ENCODE results near the gene MRPL33.
A peak's percentile ranks its signal among the peaks of the same experiment; 100 is the strongest.
"Not testable (repeated sequence)": the region's sequence is repeated elsewhere in the genome, so short reads cannot be mapped to it uniquely, and the experiment has no call there.

MRPL33 gene

GRCh38 chr2:27762951-27763906 lies 8.3 kb upstream of the MRPL33 start:
- H3K4me3 ChIP-seq (replicated peaks; ENCODE audit: low read depth, low read length): no peak overlapping the region
- DNase-seq (ENCODE audit: extremely low read depth, low read depth): no peak
- TF ChIP-seq, protein P1, sequence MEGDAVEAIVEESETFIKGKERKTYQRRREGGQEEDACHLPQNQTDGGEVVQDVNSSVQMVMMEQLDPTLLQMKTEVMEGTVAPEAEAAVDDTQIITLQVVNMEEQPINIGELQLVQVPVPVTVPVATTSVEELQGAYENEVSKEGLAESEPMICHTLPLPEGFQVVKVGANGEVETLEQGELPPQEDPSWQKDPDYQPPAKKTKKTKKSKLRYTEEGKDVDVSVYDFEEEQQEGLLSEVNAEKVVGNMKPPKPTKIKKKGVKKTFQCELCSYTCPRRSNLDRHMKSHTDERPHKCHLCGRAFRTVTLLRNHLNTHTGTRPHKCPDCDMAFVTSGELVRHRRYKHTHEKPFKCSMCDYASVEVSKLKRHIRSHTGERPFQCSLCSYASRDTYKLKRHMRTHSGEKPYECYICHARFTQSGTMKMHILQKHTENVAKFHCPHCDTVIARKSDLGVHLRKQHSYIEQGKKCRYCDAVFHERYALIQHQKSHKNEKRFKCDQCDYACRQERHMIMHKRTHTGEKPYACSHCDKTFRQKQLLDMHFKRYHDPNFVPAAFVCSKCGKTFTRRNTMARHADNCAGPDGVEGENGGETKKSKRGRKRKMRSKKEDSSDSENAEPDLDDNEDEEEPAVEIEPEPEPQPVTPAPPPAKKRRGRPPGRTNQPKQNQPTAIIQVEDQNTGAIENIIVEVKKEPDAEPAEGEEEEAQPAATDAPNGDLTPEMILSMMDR (IDR thresholded peaks at IDR 0.05; ENCODE audit: low read depth, low read length, missing control alignments): no peak

GRCh38 chr2:27763907-27764267 lies 7.6 kb upstream of the MRPL33 start:
- DNase-seq (ENCODE audit: extremely low read depth, low read depth): no peak
- H3K4me3 ChIP-seq (replicated peaks; ENCODE audit: low read depth, low read length): no peak overlapping the region
- TF ChIP-seq, protein P1 (IDR thresholded peaks at IDR 0.05; ENCODE audit: low read depth, low read length, missing control alignments): no peak

GRCh38 chr2:27764526-27764925 lies 7.0 kb upstream of the MRPL33 start:
- not testable (repeated sequence) for DNase-seq (ENCODE audit: extremely low read depth, low read depth); H3K4me3 ChIP-seq (replicated peaks; ENCODE audit: low read depth, low read length)

GRCh38 chr2:27765621-27766286 lies 5.8 kb upstream of the MRPL33 start:
- TF ChIP-seq, protein P1 (IDR thresholded peaks at IDR 0.05; ENCODE audit: low read depth, low read length, missing control alignments): no peak
- H3K4me3 ChIP-seq (replicated peaks; ENCODE audit: low read depth, low read length): no peak overlapping the region

GRCh38 chr2:27766287-27766661 lies 5.2 kb upstream of the MRPL33 start:
- DNase-seq (ENCODE audit: extremely low read depth, low read depth): no peak
- H3K4me3 ChIP-seq (replicated peaks; ENCODE audit: low read depth, low read length): no peak overlapping the region
- TF ChIP-seq, protein P1 (IDR thresholded peaks at IDR 0.05; ENCODE audit: low read depth, low read length, missing control alignments): no peak

More at GRCh38 chr2:27765621-27766286, 5.8 kb upstream of the MRPL33 start:
- no peak for DNase-seq (ENCODE audit: extremely low read depth, low read depth)

GRCh38 chr2:27771202-27771547 lies 344 bp upstream of the MRPL33 start:
- DNase-seq (ENCODE audit: extremely low read depth, low read depth): no peak
- TF ChIP-seq, protein P1 (IDR thresholded peaks at IDR 0.05; ENCODE audit: low read depth, low read length, missing control alignments): no peak
- H3K4me3 ChIP-seq (replicated peaks; ENCODE audit: low read depth, low read length): peak overlapping the region; percentile 87

DNA sequence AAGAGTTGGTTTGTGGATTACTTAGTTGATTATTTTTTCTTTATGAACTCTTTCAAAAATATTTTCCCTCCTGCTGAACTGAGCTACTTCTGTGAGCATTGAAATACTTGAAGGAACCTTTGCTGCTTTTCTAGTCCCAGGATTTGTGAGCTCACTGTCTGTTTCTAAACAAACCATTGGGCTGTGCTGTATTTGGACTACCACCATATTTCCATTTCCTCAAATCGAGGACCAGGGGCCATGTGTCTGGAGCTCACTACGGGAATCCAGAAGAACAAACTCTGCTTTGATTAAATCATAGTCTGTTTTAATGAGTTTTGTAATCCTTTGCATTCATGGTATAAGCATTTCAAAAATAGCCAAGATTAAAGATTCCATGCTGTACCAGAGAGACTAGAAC lies 1.3 kb downstream of the MRPL33 start:
- DNase-seq (ENCODE audit: extremely low read depth, low read depth): no peak
- TF ChIP-seq, protein P1 (IDR thresholded peaks at IDR 0.05; ENCODE audit: low read depth, low read length, missing control alignments): no peak
- peak overlapping the region; percentile 87 for H3K4me3 ChIP-seq (replicated peaks; ENCODE audit: low read depth, low read length)

All from HFF-Myc (cell line).